Ovary (tissue), 9 donors: ENCODE results near the gene LHFPL6. TPM values are rescaled to one million over a fixed set of nuclear protein-coding genes. Genes with fewer than 3 reads are reported as not detected.

ENCODE experiments used
- DNase-seq, 5 donors: peaks; one replicate each; pipeline ENCODE4 v3.0.0-alpha.2; 2019 to 2020
- H3K27ac ChIP-seq, 2 donors: fragments of 200-600 bp; one replicate each; pipeline versions ENCODE4 v1.5.1 to v1.8.0; 2019 to 2022
- H3K27me3 ChIP-seq: fragments of 200-600 bp; one replicate; pipeline ENCODE4 v1.8.0; 2022
- H3K36me3 ChIP-seq: fragments of 200-600 bp; sonication (generic); one replicate; pipeline ENCODE4 v1.5.1; 2019
- H3K4me1 ChIP-seq: one replicate; pipeline ENCODE4 v1.8.1; 2013; ENCODE audit warnings: mild to moderate bottlenecking, moderate library complexity; ENCODE audit not compliant: insufficient read depth
- H3K4me3 ChIP-seq: fragments of 200-600 bp; sonication (generic); one replicate; pipeline ENCODE4 v1.5.1; 2017
- H3K9me3 ChIP-seq, 2 donors: fragments of 200-600 bp in 1 of 2; sonication (generic) in 1 of 2; one replicate each; pipeline versions ENCODE4 v1.5.1 to v1.8.1; 2013 to 2019; ENCODE audit warnings: mild to moderate bottlenecking in 1 of 2, moderate library complexity in 1 of 2
- CTCF ChIP-seq, 3 donors: fragments of 450-650 bp in 2 of 3; fragments of 200-600 bp in 1 of 3; IDR thresholded peaks; one replicate each; pipeline versions ENCODE4 v1.5.1 to v1.8.0; 2016 to 2022; ENCODE audit warnings: antibody characterized with exemption in 3 of 3, mild to moderate bottlenecking in 1 of 3
- EP300 ChIP-seq: sonication (generic); formaldehyde crosslinking; IDR thresholded peaks from one replicate; pipeline ENCODE4 v1.6.1; 2017; ENCODE audit warnings: antibody characterized with exemption
- POLR2A ChIP-seq: fragments of 450-650 bp; IDR thresholded peaks from one replicate; pipeline ENCODE4 v1.6.1; 2017; ENCODE audit warnings: antibody characterized with exemption, mild to moderate bottlenecking, moderate library complexity
- WGBS, 3 donors: extraction: QIAGEN DNeasy Blood & Tissue Kit in 1 of 3; methylation state at CpG; one replicate each; pipeline versions ENCODE4 v1.1.5 to v1.1.7; 2013 to 2017; 5-methylcytosine and 5-hydroxymethylcytosine counted together
- intact Hi-C, 4 donors: fragments of 100-400 bp; cut with DNase I; formaldehyde crosslinking; loops; one replicate each; pipeline versions ENCODE4 v1.11.0 to v1.15.1; 2022 to 2023
- polyA plus RNA-seq, 2 donors: library from polyadenylated mRNA; stranded (reverse); fragments of 200-250 nt in 1 of 2; fragments of 350-450 nt in 1 of 2; fragmentation: Illumina TruSeq in 1 of 2; extraction: RNeasy Lipid Tissue Mini Kit (QIAGEN cat#74804) in 1 of 2; gene quantifications; one replicate each; pipeline ENCODE4 v1.2.3, GENCODE V29; 2013 to 2014
- total RNA-seq, 7 donors: library from RNA; depleted of rRNA in 2 of 7; stranded (reverse); fragments of >200 nt in 2 of 7; fragmentation: NEBNext Ultra II Directional in 3 of 7; extraction: Animal tissue kit (Norgen Biotek cat#: 25700) in 3 of 7; gene quantifications; one replicate each; pipeline versions ENCODE4 v1.1.0 to v1.2.4, GENCODE V29; 2016 to 2023
- donor health status: DM: no; HTN: no; CAD: no; lungs with moderate emphysema.
- donor health status: DM: no; HTN: no; CAD: no.
- donor health status: Bipolar disorder and iron deficiency.
- donor health status: DM: yes; HTN: yes; CAD: no.
- donor health status: DM: no; HTN: no; CAD: no.
- donor health status: DM: yes; HTN: yes; CAD: no.

The LHFPL6 gene
- total and polyA plus RNA-seq, 9 donors = 19.7 to 136 (median 42.4) TPM

DNA sequence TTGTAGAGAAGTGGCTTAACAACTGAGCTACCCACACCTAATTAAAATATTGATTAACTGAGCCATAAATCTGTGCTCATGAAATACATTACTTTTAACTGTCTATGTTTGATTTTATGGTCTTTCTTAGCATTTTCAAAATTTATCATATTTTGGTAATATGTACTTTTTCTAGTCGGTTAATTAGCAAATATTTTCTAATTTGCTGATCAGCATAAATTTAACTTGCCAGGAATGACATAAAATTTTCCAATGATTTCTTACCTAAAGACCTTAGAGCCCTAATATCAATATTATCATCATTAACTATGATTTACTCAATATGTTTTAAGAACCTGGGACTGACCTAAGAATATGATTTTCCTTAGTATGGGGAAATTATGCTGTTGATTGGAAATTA, 32.6 kb upstream of the LHFPL6 start:
- intact Hi-C loops = no loop called here
- Histone ChIP-seq H3K4me3 (no peak overlapping the region), H3K27ac (no peak overlapping the region), H3K4me1 (no peaks in the 10 kb centered on the region), H3K9me3 (no peaks in the 10 kb centered on the region), H3K36me3 (no peaks in the 10 kb centered on the region), H3K27me3 (no peaks in the 10 kb centered on the region)
- WGBS, 3 donors = 78 to 87% (median 82%) methylated on average over 1 of the region's 1 CpG
- DNase-seq = no peak
- TF ChIP-seq POLR2A (no peak), EP300 (no peak), CTCF (IDR thresholded peaks at IDR 0.05) (no peak)

GRCh38 chr13:39632994-39633393, 30.0 kb upstream of the LHFPL6 start:
- Histone ChIP-seq H3K36me3 (no peaks in the 10 kb centered on the region), H3K9me3 (no peaks in the 10 kb centered on the region), H3K4me3 (no peak overlapping the region), H3K27me3 (no peaks in the 10 kb centered on the region), H3K4me1 (no peaks in the 10 kb centered on the region), H3K27ac (no peak overlapping the region)
- no peak for DNase-seq
- intact Hi-C loops = no loop called here
- TF ChIP-seq CTCF (IDR thresholded peaks at IDR 0.05) (no peak), POLR2A (no peak), EP300 (no peak)

DNA sequence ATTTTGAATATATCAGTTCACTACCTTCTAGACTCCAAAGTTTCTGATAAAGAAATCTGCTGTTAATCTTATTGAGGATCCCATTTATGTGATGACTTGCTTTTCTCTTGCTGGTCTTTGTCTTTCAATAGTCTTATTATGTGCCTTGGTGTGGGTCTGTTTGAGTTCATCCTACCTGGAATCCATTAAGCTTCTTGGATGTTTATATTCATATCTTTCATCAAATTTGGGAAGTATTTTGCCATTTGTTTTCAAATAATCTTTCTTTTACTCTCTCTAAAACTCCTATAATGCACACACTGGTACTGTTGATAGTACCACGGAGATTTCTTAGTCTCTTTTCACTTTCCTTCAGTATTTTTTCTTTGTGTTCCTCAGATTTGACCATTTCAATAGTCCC, 28.3 kb upstream of the LHFPL6 start:
- no peak overlapping the region for H3K4me3 ChIP-seq
- 81 to 89% (median 84%) methylated on average over 1 of the region's 1 CpG for WGBS, 3 donors
- H3K36me3 ChIP-seq = no peaks in the 10 kb centered on the region
- intact Hi-C loops = no loop called here
- DNase-seq = no peak
- H3K9me3 ChIP-seq = no peaks in the 10 kb centered on the region
- no peaks in the 10 kb centered on the region for H3K27me3 ChIP-seq
- H3K4me1 ChIP-seq = no peaks in the 10 kb centered on the region
- TF ChIP-seq POLR2A (no peak), EP300 (no peak), CTCF (IDR thresholded peaks at IDR 0.05) (no peak)
- no peak overlapping the region for H3K27ac ChIP-seq

GRCh38 chr13:39623466-39623865, 20.5 kb upstream of the LHFPL6 start:
- Histone ChIP-seq H3K36me3 (no peaks in the 10 kb centered on the region), H3K4me3 (no peak overlapping the region), H3K27me3 (no peaks in the 10 kb centered on the region), H3K9me3 (no peaks in the 10 kb centered on the region), H3K27ac (no peak overlapping the region), H3K4me1 (no peaks in the 10 kb centered on the region)
- WGBS, 3 donors = 75 to 91% (median 84%) methylated on average over 1 of the region's 1 CpG
- TF ChIP-seq EP300 (no peak), POLR2A (no peak), CTCF (IDR thresholded peaks at IDR 0.05) (no peak)
- intact Hi-C loops = no loop called here
- DNase-seq = no peak

DNA sequence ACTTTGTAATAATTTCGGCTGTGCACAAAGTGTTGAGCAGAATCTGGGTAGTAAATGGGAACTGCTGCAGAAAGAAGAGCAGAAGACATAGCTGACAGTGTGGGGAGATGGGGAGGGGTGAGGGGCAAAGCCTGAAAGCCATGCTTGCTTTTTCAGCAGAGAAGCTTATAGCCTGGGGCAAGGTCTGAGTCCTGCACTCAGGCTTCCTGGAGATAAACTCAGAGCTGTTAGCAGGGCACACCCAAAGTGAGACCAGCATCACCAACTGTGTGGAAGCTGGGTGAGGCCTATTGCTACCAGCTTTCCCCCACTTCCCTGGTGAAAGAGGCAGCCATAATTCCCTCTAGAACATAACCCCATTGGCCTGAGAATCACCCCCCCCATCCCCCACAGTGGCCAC, 15.6 kb upstream of the LHFPL6 start:
- intact Hi-C loops = loop anchor here in 3 of 4 donors (10.0 kb wide), 3 partner anchors 344 to 564 kb away; no protein-coding TSS in a partner anchor
- Histone ChIP-seq H3K4me1 (no peaks in the 10 kb centered on the region), H3K36me3 (no peaks in the 10 kb centered on the region), H3K9me3 (no peaks in the 10 kb centered on the region), H3K27me3 (no peaks in the 10 kb centered on the region), H3K27ac (no peak overlapping the region), H3K4me3 (no peak overlapping the region)
- no peak for DNase-seq
- 13 to 48% (median 16%) methylated on average over 1 of the region's 1 CpG for WGBS, 3 donors
- no peak for TF ChIP-seq CTCF (IDR thresholded peaks at IDR 0.05)
- no peak for TF ChIP-seq EP300
- no peak for TF ChIP-seq POLR2A
